ENCODE measurements around the gene RPL38. TPM values are rescaled to one million over a fixed set of nuclear protein-coding genes. Genes with fewer than 3 reads are reported as not detected.

Gene RPL38
- total and polyA plus RNA-seq, 2 experiments from 2014 or later, result 176 to 986 TPM

- no peak for DNase-seq
- no peaks in the 10 kb centered on the region for H4K20me1 ChIP-seq (ENCODE audit: insufficient read depth)
- H2AFZ ChIP-seq, result no peak overlapping the region
- H3F3A ChIP-seq (ENCODE audit: insufficient read depth), result no peaks in the 10 kb centered on the region
- no peak overlapping the region for H3K27ac ChIP-seq
- no peaks in the 10 kb centered on the region for H3K4me1 ChIP-seq (ENCODE audit: insufficient read depth)
- H3K4me2 ChIP-seq (ENCODE audit: unreplicated experiment), result no peak overlapping the region
- in situ Hi-C loops (cut with MboI), result loop anchor here (25.0 kb wide), 1 partner anchor 721 kb away; no protein-coding TSS in a partner anchor
- H3K36me3 ChIP-seq (ENCODE audit: low read depth), result no peaks in the 10 kb centered on the region
- TF ChIP-seq EZH2 (IDR thresholded peaks at IDR 0.05; ENCODE audit: insufficient read depth, poor library complexity, severe bottlenecking) (no peak), EZH2phosphoT487 (IDR thresholded peaks at IDR 0.05; ENCODE audit: insufficient read depth, low read depth) (no peak)
- H3K79me2 ChIP-seq (ENCODE audit: insufficient read depth), result no peaks in the 10 kb centered on the region
- H3K9me3 ChIP-seq (ENCODE audit: low read depth), result no peaks in the 10 kb centered on the region
- no peaks in the 10 kb centered on the region for H3K9me2 ChIP-seq (ENCODE audit: insufficient read depth)
- no peak overlapping the region for H3K4me3 ChIP-seq
- no peaks in the 10 kb centered on the region for H3K27me3 ChIP-seq (replicated peaks; ENCODE audit: insufficient read depth)
- no peak overlapping the region for H3K9ac ChIP-seq
Measured at GRCh38 chr17:74158761-74159160, 44.7 kb upstream of the RPL38 start.

GRCh38 chr17:74159226-74159840, 44.1 kb upstream of the RPL38 start:
- 47 to 49% methylated on average over 5 of the region's 5 CpGs for WGBS, 2 experiments (ENCODE audit: low coverage in 1 of 2, low lambda C conversion rate in 2 of 2, missing lambda C conversion rate in 2 of 2)
- no peaks in the 10 kb centered on the region for H3K4me1 ChIP-seq (ENCODE audit: insufficient read depth)
- H3K36me3 ChIP-seq (ENCODE audit: low read depth), result no peaks in the 10 kb centered on the region
- H3K9me2 ChIP-seq (ENCODE audit: insufficient read depth), result no peaks in the 10 kb centered on the region
- in situ Hi-C loops (cut with MboI), result loop anchor here (25.0 kb wide), 1 partner anchor 722 kb away; no protein-coding TSS in a partner anchor
- H4K20me1 ChIP-seq (ENCODE audit: insufficient read depth), result no peaks in the 10 kb centered on the region
- no peak for DNase-seq
- H3K79me2 ChIP-seq (ENCODE audit: insufficient read depth), result no peaks in the 10 kb centered on the region
- no peaks in the 10 kb centered on the region for H3F3A ChIP-seq (ENCODE audit: insufficient read depth)
- no peak overlapping the region for H2AFZ ChIP-seq
- no peak overlapping the region for H3K4me3 ChIP-seq
- H3K27me3 ChIP-seq (replicated peaks; ENCODE audit: insufficient read depth), result no peaks in the 10 kb centered on the region
- no peak overlapping the region for H3K4me2 ChIP-seq (ENCODE audit: unreplicated experiment)
- H3K9ac ChIP-seq, result no peak overlapping the region
- no peaks in the 10 kb centered on the region for H3K9me3 ChIP-seq (ENCODE audit: low read depth)
- TF ChIP-seq EZH2 (IDR thresholded peaks at IDR 0.05; ENCODE audit: insufficient read depth, poor library complexity, severe bottlenecking), result no peak
- no peak for TF ChIP-seq EZH2phosphoT487 (IDR thresholded peaks at IDR 0.05; ENCODE audit: insufficient read depth, low read depth)
- no peak overlapping the region for H3K27ac ChIP-seq

GRCh38 chr17:74160656-74161502, 42.6 kb upstream of the RPL38 start:
- Histone ChIP-seq H3F3A (ENCODE audit: insufficient read depth) (no peaks in the 10 kb centered on the region), H3K79me2 (ENCODE audit: insufficient read depth) (no peaks in the 10 kb centered on the region), H3K4me1 (ENCODE audit: insufficient read depth) (no peaks in the 10 kb centered on the region), H2AFZ (no peak overlapping the region), H3K4me2 (ENCODE audit: unreplicated experiment) (no peak overlapping the region), H3K4me3 (no peak overlapping the region), H3K27ac (no peak overlapping the region), H3K9me2 (ENCODE audit: insufficient read depth) (no peaks in the 10 kb centered on the region), H3K9me3 (ENCODE audit: low read depth) (no peaks in the 10 kb centered on the region), H4K20me1 (ENCODE audit: insufficient read depth) (no peaks in the 10 kb centered on the region), H3K36me3 (ENCODE audit: low read depth) (no peaks in the 10 kb centered on the region), H3K9ac (no peak overlapping the region), H3K27me3 (replicated peaks; ENCODE audit: insufficient read depth) (no peaks in the 10 kb centered on the region)
- no peak for DNase-seq
- no peak for TF ChIP-seq EZH2 (IDR thresholded peaks at IDR 0.05; ENCODE audit: insufficient read depth, poor library complexity, severe bottlenecking)
- no peak for TF ChIP-seq EZH2phosphoT487 (IDR thresholded peaks at IDR 0.05; ENCODE audit: insufficient read depth, low read depth)
- in situ Hi-C loops (cut with MboI), result loop anchor here (25.0 kb wide), 1 partner anchor 724 kb away; no protein-coding TSS in a partner anchor
- 43 to 44% methylated on average over 23 of the region's 23 CpGs for WGBS, 2 experiments (ENCODE audit: low coverage in 1 of 2, low lambda C conversion rate in 2 of 2, missing lambda C conversion rate in 2 of 2)

DNA sequence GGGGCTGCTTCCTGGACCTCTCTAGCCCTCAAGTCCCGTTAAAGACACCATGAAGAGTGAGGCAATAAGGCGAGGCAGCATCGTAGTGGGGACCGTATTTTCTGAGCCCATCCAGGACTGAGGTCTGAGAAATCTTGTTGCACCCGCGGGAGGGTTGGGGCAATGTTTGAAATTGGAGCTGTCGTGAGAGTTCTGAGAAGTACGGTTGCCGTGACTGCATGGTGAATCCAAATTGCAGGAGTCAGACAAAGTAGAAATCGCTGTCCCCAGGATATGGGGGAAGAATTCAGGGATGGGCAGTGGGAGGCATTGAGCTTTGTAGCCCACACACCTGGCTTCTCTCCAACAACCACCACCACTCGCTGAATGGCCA, 42.0 kb upstream of the RPL38 start:
- Histone ChIP-seq H3K9me2 (ENCODE audit: insufficient read depth) (no peaks in the 10 kb centered on the region), H2AFZ (no peak overlapping the region), H3K4me2 (ENCODE audit: unreplicated experiment) (no peak overlapping the region), H3K36me3 (ENCODE audit: low read depth) (no peaks in the 10 kb centered on the region), H3F3A (ENCODE audit: insufficient read depth) (no peaks in the 10 kb centered on the region), H3K9me3 (ENCODE audit: low read depth) (no peaks in the 10 kb centered on the region), H3K27ac (no peak overlapping the region), H3K9ac (no peak overlapping the region), H3K79me2 (ENCODE audit: insufficient read depth) (no peaks in the 10 kb centered on the region), H3K4me3 (no peak overlapping the region), H3K4me1 (ENCODE audit: insufficient read depth) (no peaks in the 10 kb centered on the region), H3K27me3 (replicated peaks; ENCODE audit: insufficient read depth) (no peaks in the 10 kb centered on the region), H4K20me1 (ENCODE audit: insufficient read depth) (no peaks in the 10 kb centered on the region)
- WGBS, 2 experiments (ENCODE audit: low coverage in 1 of 2, low lambda C conversion rate in 2 of 2, missing lambda C conversion rate in 2 of 2), result 18 to 20% methylated on average over 11 of the region's 11 CpGs
- in situ Hi-C loops (cut with MboI), result loop anchor here (25.0 kb wide), 1 partner anchor 724 kb away; no protein-coding TSS in a partner anchor
- DNase-seq, result no peak
- no peak for TF ChIP-seq EZH2 (IDR thresholded peaks at IDR 0.05; ENCODE audit: insufficient read depth, poor library complexity, severe bottlenecking)
- TF ChIP-seq EZH2phosphoT487 (IDR thresholded peaks at IDR 0.05; ENCODE audit: insufficient read depth, low read depth), result no peak
